ENCODE data around the gene TRAF3IP3.

GRCh38 chr1:209710847-209711246 is 45.0 kb upstream of the TRAF3IP3 start:
- TF ChIP-seq CTCF (IDR thresholded peaks at IDR 0.05) (no peak), EZH2 (IDR thresholded peaks at IDR 0.05; ENCODE audit: borderline replicate concordance, insufficient read depth, low read depth, low read length, poor library complexity, severe bottlenecking) (no peak)
